ENCODE data around the gene MYO10.

MYO10 gene

DNA sequence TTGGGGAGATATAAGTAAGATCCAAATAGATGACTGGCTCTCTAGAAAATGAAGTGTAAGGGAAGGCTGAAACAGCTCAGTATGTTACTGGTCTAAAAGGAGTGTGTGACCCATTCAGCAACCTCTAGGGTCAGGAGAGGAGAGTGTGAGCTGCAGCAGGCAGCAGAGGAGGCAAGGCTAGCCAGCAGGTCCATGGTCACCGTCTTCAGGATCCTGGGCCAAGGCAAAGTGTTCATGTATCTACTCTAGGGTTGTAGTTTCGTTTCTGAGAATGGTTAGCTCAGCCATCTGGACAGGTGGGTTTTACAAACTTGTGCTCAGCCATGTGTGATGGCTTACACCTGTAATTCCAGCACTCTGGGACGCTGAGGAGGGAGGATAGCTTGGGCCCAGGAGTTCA lies 13.7 kb downstream of the MYO10 start:
- Histone ChIP-seq H3K36me3 (ENCODE audit: control insufficient read depth in 2 of 2, insufficient read depth in 1 of 2, low read length in 2 of 2) (no peaks in the 10 kb centered on the region; a peak in 1 of 3 replicates), H3K4me1 (ENCODE audit: control insufficient read depth, insufficient read depth, low read length) (peaks cover 5% of the 10 kb centered on the region), H3K9me3 (ENCODE audit: control insufficient read depth, insufficient read depth, low read depth, low read length) (no peaks in the 10 kb centered on the region), H3K4me3 (ENCODE audit: low read depth, low read length) (no peak overlapping the region), H3K27ac (ENCODE audit: extremely low read depth, low read depth, low read length) (no peak overlapping the region)
- CTCF ChIA-PET: interaction anchor here (0.7 to 1.9 kb wide), 2 partner anchors 11 to 188 kb away, joined by 3 to 6 read pairs; no protein-coding TSS in a partner anchor
- TF ChIP-seq KLF1 (tag by site-specific recombination; IDR thresholded peaks at IDR 0.05) (no peak), KLF7 (tag by site-specific recombination; IDR thresholded peaks at IDR 0.05; ENCODE audit: borderline replicate concordance) (no peak), ZNF146 (tag by site-specific recombination; IDR thresholded peaks at IDR 0.05) (no peak), ZNF677 (tag by site-specific recombination; IDR thresholded peaks at IDR 0.05) (no peak), GLIS2 (tag by site-specific recombination; IDR thresholded peaks at IDR 0.05) (no peak), ZNF266 (tag by site-specific recombination; IDR thresholded peaks at IDR 0.05; ENCODE audit: low read depth) (no peak), ZNF529 (tag by site-specific recombination; IDR thresholded peaks at IDR 0.05; ENCODE audit: insufficient replicate concordance) (no peak)
- POLR2A ChIA-PET: no interaction called here

DNA sequence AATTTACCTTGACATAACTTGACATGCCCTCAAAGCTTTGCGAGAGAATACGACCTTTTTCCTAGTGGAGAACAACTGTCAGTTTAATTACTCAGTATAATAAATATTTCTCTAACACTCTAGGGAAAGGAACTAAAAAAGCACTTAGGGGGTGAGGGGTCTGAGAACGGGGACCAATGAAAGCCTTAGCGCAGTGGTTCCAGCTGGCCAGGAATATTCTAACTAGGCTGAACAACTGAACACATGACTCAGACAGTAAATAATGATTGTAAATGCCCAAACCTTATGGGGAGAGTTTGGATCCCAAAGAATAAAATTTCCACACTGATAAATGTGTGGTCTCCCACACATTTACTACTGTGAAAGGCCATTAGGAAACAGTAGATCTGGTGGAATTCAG lies 14.9 kb downstream of the MYO10 start:
- H3K36me3 ChIP-seq (ENCODE audit: control insufficient read depth in 2 of 2, insufficient read depth in 1 of 2, low read length in 2 of 2): no peaks in the 10 kb centered on the region; a peak in 1 of 3 replicates
- H3K27ac ChIP-seq (ENCODE audit: extremely low read depth, low read depth, low read length): no peak overlapping the region
- H3K4me3 ChIP-seq (ENCODE audit: low read depth, low read length): no peak overlapping the region
- H3K9me3 ChIP-seq (ENCODE audit: control insufficient read depth, insufficient read depth, low read depth, low read length): no peaks in the 10 kb centered on the region
- H3K4me1 ChIP-seq (ENCODE audit: control insufficient read depth, insufficient read depth, low read length): peaks cover 12% of the 10 kb centered on the region
- no peak for TF ChIP-seq ZNF19 (tag by site-specific recombination; IDR thresholded peaks at IDR 0.05; ENCODE audit: low read depth)
- TF ChIP-seq, protein P1, sequence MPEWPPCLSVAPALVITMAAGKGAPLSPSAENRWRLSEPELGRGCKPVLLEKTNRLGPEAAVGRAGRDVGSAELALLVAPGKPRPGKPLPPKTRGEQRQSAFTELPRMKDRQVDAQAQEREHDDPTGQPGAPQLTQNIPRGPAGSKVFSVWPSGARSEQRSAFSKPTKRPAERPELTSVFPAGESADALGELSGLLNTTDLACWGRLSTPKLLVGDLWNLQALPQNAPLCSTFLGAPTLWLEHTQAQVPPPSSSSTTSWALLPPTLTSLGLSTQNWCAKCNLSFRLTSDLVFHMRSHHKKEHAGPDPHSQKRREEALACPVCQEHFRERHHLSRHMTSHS (tag by site-specific recombination; IDR thresholded peaks at IDR 0.05): no peak
- TF ChIP-seq, protein P2, sequence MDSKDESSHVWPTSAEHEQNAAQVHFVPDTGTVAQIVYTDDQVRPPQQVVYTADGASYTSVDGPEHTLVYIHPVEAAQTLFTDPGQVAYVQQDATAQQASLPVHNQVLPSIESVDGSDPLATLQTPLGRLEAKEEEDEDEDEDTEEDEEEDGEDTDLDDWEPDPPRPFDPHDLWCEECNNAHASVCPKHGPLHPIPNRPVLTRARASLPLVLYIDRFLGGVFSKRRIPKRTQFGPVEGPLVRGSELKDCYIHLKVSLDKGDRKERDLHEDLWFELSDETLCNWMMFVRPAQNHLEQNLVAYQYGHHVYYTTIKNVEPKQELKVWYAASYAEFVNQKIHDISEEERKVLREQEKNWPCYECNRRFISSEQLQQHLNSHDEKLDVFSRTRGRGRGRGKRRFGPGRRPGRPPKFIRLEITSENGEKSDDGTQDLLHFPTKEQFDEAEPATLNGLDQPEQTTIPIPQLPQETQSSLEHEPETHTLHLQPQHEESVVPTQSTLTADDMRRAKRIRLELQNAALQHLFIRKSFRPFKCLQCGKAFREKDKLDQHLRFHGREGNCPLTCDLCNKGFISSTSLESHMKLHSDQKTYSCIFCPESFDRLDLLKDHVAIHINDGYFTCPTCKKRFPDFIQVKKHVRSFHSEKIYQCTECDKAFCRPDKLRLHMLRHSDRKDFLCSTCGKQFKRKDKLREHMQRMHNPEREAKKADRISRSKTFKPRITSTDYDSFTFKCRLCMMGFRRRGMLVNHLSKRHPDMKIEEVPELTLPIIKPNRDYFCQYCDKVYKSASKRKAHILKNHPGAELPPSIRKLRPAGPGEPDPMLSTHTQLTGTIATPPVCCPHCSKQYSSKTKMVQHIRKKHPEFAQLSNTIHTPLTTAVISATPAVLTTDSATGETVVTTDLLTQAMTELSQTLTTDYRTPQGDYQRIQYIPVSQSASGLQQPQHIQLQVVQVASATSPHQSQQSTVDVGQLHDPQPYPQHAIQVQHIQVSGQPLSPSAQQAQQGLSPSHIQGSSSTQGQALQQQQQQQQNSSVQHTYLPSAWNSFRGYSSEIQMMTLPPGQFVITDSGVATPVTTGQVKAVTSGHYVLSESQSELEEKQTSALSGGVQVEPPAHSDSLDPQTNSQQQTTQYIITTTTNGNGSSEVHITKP (tag by site-specific recombination; IDR thresholded peaks at IDR 0.05): peak; percentile 42; the same call in 1 of the 2 replicates
- TF ChIP-seq, protein P3, sequence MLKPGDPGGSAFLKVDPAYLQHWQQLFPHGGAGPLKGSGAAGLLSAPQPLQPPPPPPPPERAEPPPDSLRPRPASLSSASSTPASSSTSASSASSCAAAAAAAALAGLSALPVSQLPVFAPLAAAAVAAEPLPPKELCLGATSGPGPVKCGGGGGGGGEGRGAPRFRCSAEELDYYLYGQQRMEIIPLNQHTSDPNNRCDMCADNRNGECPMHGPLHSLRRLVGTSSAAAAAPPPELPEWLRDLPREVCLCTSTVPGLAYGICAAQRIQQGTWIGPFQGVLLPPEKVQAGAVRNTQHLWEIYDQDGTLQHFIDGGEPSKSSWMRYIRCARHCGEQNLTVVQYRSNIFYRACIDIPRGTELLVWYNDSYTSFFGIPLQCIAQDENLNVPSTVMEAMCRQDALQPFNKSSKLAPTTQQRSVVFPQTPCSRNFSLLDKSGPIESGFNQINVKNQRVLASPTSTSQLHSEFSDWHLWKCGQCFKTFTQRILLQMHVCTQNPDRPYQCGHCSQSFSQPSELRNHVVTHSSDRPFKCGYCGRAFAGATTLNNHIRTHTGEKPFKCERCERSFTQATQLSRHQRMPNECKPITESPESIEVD (tag by site-specific recombination; IDR thresholded peaks at IDR 0.05): peak; percentile 35; the same call in 1 of the 2 replicates
- ChIA-PET POLR2A (interaction anchor here (0.7 to 1.1 kb wide), 2 partner anchors 8 to 15 kb away, joined by 4 read pairs; partner anchors contain the start of gene MYO10), CTCF (interaction anchor here (0.6 to 0.8 kb wide), 2 partner anchors 23 to 268 kb away, joined by 3 to 4 read pairs; no protein-coding TSS in a partner anchor)

DNA sequence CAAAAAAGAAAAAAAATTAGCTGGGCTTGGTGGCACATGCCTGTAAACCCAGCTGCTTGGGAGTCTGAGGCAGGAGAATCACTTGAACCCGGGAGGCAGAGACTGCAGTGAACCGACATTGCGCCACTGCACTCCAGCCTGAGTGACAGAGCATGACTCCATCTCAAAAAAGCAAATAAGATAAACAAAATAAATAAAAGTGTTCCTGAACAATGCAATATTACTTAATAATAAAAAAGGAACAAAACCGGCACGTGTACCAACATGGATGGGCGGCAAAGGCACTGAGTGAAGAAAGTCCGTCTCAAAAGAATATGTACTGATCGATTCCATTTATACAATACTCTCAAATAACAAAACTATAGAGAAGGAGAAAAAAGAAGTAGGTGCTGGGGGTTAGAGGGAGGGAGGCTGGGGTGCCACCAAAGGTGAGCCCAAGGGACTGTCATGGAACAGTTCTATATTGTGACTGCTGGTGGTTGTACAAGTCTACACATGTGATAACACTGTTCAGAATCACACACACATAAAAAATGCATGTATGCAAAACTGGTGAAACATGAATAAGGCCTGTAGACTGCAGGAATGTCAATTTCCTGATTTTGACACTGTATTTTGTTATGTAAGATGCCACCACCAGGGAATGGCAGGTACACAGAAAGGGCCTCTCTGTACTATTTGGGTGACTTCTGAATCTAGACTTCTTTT lies 15.8 kb downstream of the MYO10 start:
- Histone ChIP-seq H3K4me1 (ENCODE audit: control insufficient read depth, insufficient read depth, low read length) (peaks cover 16% of the 10 kb centered on the region), H3K4me3 (ENCODE audit: low read depth, low read length) (no peak overlapping the region), H3K27ac (ENCODE audit: extremely low read depth, low read depth, low read length) (no peak overlapping the region), H3K36me3 (ENCODE audit: control insufficient read depth in 2 of 2, insufficient read depth in 1 of 2, low read length in 2 of 2) (no peaks in the 10 kb centered on the region; a peak in 1 of 3 replicates), H3K9me3 (ENCODE audit: control insufficient read depth, insufficient read depth, low read depth, low read length) (no peaks in the 10 kb centered on the region)
- POLR2A ChIA-PET: interaction anchor here (1.1 kb wide), 1 partner anchor 16 kb away, joined by 4 read pairs; the partner anchor contains the start of gene MYO10
- CTCF ChIA-PET: interaction anchor here (0.6 to 1.6 kb wide), 3 partner anchors 10 to 325 kb away, joined by 3 to 5 read pairs (median 3); no protein-coding TSS in a partner anchor
- no peak for TF ChIP-seq ZNF121 (tag by site-specific recombination; IDR thresholded peaks at IDR 0.05)
- no peak for TF ChIP-seq YY2 (tag by site-specific recombination; IDR thresholded peaks at IDR 0.05)
- TF ChIP-seq ZNF10 (tag by site-specific recombination; IDR thresholded peaks at IDR 0.05): no peak
- TF ChIP-seq, protein P4, sequence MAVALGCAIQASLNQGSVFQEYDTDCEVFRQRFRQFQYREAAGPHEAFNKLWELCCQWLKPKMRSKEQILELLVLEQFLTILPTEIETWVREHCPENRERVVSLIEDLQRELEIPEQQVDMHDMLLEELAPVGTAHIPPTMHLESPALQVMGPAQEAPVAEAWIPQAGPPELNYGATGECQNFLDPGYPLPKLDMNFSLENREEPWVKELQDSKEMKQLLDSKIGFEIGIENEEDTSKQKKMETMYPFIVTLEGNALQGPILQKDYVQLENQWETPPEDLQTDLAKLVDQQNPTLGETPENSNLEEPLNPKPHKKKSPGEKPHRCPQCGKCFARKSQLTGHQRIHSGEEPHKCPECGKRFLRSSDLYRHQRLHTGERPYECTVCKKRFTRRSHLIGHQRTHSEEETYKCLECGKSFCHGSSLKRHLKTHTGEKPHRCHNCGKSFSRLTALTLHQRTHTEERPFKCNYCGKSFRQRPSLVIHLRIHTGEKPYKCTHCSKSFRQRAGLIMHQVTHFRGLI (tag by site-specific recombination; IDR thresholded peaks at IDR 0.05): no peak
- TF ChIP-seq SP7 (tag by site-specific recombination; IDR thresholded peaks at IDR 0.05): no peak
- no peak for TF ChIP-seq ZBTB8A (tag by site-specific recombination; IDR thresholded peaks at IDR 0.05)
- no peak for TF ChIP-seq TCF7L2 (IDR thresholded peaks at IDR 0.05; ENCODE audit: borderline replicate concordance, low read depth, low read length)
- TF ChIP-seq ZNF133 (tag by site-specific recombination; IDR thresholded peaks at IDR 0.05): no peak
- TF ChIP-seq GLI2 (tag by site-specific recombination; IDR thresholded peaks at IDR 0.05; ENCODE audit: borderline replicate concordance, low read depth): no peak
- TF ChIP-seq, protein P5, sequence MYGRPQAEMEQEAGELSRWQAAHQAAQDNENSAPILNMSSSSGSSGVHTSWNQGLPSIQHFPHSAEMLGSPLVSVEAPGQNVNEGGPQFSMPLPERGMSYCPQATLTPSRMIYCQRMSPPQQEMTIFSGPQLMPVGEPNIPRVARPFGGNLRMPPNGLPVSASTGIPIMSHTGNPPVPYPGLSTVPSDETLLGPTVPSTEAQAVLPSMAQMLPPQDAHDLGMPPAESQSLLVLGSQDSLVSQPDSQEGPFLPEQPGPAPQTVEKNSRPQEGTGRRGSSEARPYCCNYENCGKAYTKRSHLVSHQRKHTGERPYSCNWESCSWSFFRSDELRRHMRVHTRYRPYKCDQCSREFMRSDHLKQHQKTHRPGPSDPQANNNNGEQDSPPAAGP (tag by site-specific recombination; IDR thresholded peaks at IDR 0.05): no peak
- TF ChIP-seq ZSCAN23 (tag by site-specific recombination; IDR thresholded peaks at IDR 0.05): no peak
